Measurements from ENCODE around the gene CADPS2. TPM values are rescaled to one million over a fixed set of nuclear protein-coding genes. Genes with fewer than 3 reads are reported as not detected.

CADPS2 gene
- polyA plus RNA-seq, 1 donor (not counting 4 experiments of a cell fraction or from before 2014, with no cell fraction given) = 0.35 TPM

GRCh38 chr7:122309421-122309820 lies 576.8 kb downstream of the CADPS2 start:
- no peaks in the 10 kb centered on the region for H3K9me3 ChIP-seq (ENCODE audit: control insufficient read depth, low read depth, low read length)
- dilution Hi-C loops (cut with MboI; ENCODE audit: extremely low pct_ligation_motif_present, low sequenced_read_pairs) = no loop called here
- H3K27ac ChIP-seq (ENCODE audit: control insufficient read depth, insufficient read depth, low read length) = no peak overlapping the region
- no peaks in the 10 kb centered on the region for H3K9me1 ChIP-seq (ENCODE audit: control insufficient read depth, extremely low read depth, insufficient read depth, low read length)
- no peaks in the 10 kb centered on the region for H4K20me1 ChIP-seq (ENCODE audit: control insufficient read depth, extremely low read depth, insufficient read depth, low read length)
- H2AFZ ChIP-seq (ENCODE audit: control insufficient read depth, low read length) = no peak overlapping the region
- H3K4me3 ChIP-seq (ENCODE audit: control insufficient read depth in 2 of 3, extremely low read depth in 1 of 3, insufficient read depth in 2 of 3, low read depth in 1 of 3, low read length in 3 of 3) = no peak overlapping the region
- FAIRE-seq (no peak), DNase-seq (ENCODE audit: low read depth, low spot score) (no peak)
- H3K27me3 ChIP-seq (ENCODE audit: control insufficient read depth, extremely low read depth, insufficient read depth, low read length) = peaks cover 91% of the 10 kb centered on the region
- H3K9ac ChIP-seq (ENCODE audit: control insufficient read depth, extremely low read depth, insufficient read depth, low read length) = no peak overlapping the region
- no peaks in the 10 kb centered on the region for H3K79me2 ChIP-seq (ENCODE audit: control insufficient read depth, insufficient read depth, low read length)
- H3K4me2 ChIP-seq (ENCODE audit: control insufficient read depth, extremely low read depth, insufficient read depth, low read depth, low read length) = no peak overlapping the region
- TF ChIP-seq EZH2 (IDR thresholded peaks at IDR 0.05; ENCODE audit: low read length) = peak; percentile 4
- TF ChIP-seq, protein P1, sequence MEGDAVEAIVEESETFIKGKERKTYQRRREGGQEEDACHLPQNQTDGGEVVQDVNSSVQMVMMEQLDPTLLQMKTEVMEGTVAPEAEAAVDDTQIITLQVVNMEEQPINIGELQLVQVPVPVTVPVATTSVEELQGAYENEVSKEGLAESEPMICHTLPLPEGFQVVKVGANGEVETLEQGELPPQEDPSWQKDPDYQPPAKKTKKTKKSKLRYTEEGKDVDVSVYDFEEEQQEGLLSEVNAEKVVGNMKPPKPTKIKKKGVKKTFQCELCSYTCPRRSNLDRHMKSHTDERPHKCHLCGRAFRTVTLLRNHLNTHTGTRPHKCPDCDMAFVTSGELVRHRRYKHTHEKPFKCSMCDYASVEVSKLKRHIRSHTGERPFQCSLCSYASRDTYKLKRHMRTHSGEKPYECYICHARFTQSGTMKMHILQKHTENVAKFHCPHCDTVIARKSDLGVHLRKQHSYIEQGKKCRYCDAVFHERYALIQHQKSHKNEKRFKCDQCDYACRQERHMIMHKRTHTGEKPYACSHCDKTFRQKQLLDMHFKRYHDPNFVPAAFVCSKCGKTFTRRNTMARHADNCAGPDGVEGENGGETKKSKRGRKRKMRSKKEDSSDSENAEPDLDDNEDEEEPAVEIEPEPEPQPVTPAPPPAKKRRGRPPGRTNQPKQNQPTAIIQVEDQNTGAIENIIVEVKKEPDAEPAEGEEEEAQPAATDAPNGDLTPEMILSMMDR (optimal IDR thresholded peaks at IDR 0.05 in 1 of 3, IDR thresholded peaks at IDR 0.05 in 1 of 3, conservative IDR thresholded peaks at IDR 0.05 in 1 of 3; ENCODE audit: extremely low read depth in 1 of 3, insufficient read depth in 2 of 3, low read length in 3 of 3) = no peak
- no peaks in the 10 kb centered on the region for H3K4me1 ChIP-seq (ENCODE audit: control insufficient read depth, extremely low read depth, insufficient read depth, low read length)
- H3K36me3 ChIP-seq (ENCODE audit: control insufficient read depth in 2 of 2, extremely low read depth in 1 of 2, insufficient read depth in 2 of 2, low read length in 2 of 2) = no peaks in the 10 kb centered on the region

GRCh38 chr7:122307228-122307621 lies 579.0 kb downstream of the CADPS2 start:
- no peaks in the 10 kb centered on the region for H3K36me3 ChIP-seq (ENCODE audit: control insufficient read depth in 2 of 2, extremely low read depth in 1 of 2, insufficient read depth in 2 of 2, low read length in 2 of 2)
- H3K9ac ChIP-seq (ENCODE audit: control insufficient read depth, extremely low read depth, insufficient read depth, low read length) = no peak overlapping the region
- no peak for DNase-seq (ENCODE audit: low read depth, low spot score)
- dilution Hi-C loops (cut with MboI; ENCODE audit: extremely low pct_ligation_motif_present, low sequenced_read_pairs) = no loop called here
- H2AFZ ChIP-seq (ENCODE audit: control insufficient read depth, low read length) = no peak overlapping the region
- FAIRE-seq = no peak
- no peaks in the 10 kb centered on the region for H3K9me1 ChIP-seq (ENCODE audit: control insufficient read depth, extremely low read depth, insufficient read depth, low read length)
- no peak overlapping the region for H3K4me3 ChIP-seq (ENCODE audit: control insufficient read depth in 2 of 3, extremely low read depth in 1 of 3, insufficient read depth in 2 of 3, low read depth in 1 of 3, low read length in 3 of 3)
- H4K20me1 ChIP-seq (ENCODE audit: control insufficient read depth, extremely low read depth, insufficient read depth, low read length) = no peaks in the 10 kb centered on the region
- no peak overlapping the region for H3K4me2 ChIP-seq (ENCODE audit: control insufficient read depth, extremely low read depth, insufficient read depth, low read depth, low read length)
- no peaks in the 10 kb centered on the region for H3K4me1 ChIP-seq (ENCODE audit: control insufficient read depth, extremely low read depth, insufficient read depth, low read length)
- TF ChIP-seq EZH2 (IDR thresholded peaks at IDR 0.05; ENCODE audit: low read length) = peak; percentile 27
- TF ChIP-seq, protein P1 (optimal IDR thresholded peaks at IDR 0.05 in 1 of 3, IDR thresholded peaks at IDR 0.05 in 1 of 3, conservative IDR thresholded peaks at IDR 0.05 in 1 of 3; ENCODE audit: extremely low read depth in 1 of 3, insufficient read depth in 2 of 3, low read length in 3 of 3) = no peak
- H3K27me3 ChIP-seq (ENCODE audit: control insufficient read depth, extremely low read depth, insufficient read depth, low read length) = peaks cover 93% of the 10 kb centered on the region
- H3K27ac ChIP-seq (ENCODE audit: control insufficient read depth, insufficient read depth, low read length) = no peak overlapping the region
- no peaks in the 10 kb centered on the region for H3K79me2 ChIP-seq (ENCODE audit: control insufficient read depth, insufficient read depth, low read length)
- H3K9me3 ChIP-seq (ENCODE audit: control insufficient read depth, low read depth, low read length) = peaks cover 6% of the 10 kb centered on the region

All from keratinocyte (primary cell).